ENCODE measurements around the gene OST4.

OST4 gene

GRCh38 chr2:27093430-27094352, 22.2 kb upstream of the OST4 start:
- no peak for DNase-seq (ENCODE audit: low read depth in 3 of 3)

- DNase-seq (ENCODE audit: low read depth in 3 of 3) = no peak
Measured at GRCh38 chr2:27092696-27093429, 21.4 kb upstream of the OST4 start.

GRCh38 chr2:27091746-27092695, 20.6 kb upstream of the OST4 start:
- no peak for DNase-seq (ENCODE audit: low read depth in 3 of 3)

DNA sequence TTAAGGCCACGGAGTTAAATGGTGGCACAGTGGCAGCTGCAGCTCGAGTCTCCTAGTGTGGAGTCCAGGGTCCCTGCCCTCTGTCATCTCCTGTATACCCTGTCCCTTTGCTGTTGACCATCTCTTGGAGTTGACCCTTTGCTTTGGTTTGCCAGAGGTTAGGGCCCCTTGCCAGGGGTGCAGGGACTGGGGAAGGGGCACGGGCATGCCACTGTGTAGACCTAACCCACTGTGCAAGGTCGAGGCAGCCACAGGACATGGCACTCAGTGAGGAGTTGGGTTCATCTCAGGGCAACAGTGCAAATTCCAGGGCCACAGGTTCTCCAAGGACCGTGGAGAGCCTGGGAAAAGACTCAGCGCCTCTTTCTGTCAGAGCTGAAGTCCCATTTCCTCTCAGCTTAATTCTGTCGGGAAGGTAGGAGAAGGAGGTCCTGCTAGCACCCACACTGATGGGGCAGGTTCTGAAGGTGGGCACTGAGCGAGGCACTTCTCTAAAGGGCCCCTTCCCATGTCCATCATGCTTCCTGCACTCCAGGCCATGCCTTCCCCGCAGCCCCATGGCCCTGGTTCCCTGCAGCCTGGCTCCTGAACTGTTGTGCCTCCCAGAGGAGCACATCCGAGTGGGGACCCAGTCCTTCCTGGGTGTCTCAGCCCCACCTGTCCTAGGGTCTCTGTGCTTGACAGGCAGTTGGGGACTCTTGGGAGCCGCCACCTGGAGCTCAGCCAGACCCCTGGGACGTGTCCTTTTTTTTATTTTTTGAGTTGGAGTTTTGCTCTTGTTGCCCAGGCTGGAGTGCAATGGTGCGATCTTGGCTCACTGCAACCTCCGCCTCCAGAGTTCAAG, 17.9 kb upstream of the OST4 start:
- DNase-seq (ENCODE audit: low read depth in 3 of 3) = no peak

DNA sequence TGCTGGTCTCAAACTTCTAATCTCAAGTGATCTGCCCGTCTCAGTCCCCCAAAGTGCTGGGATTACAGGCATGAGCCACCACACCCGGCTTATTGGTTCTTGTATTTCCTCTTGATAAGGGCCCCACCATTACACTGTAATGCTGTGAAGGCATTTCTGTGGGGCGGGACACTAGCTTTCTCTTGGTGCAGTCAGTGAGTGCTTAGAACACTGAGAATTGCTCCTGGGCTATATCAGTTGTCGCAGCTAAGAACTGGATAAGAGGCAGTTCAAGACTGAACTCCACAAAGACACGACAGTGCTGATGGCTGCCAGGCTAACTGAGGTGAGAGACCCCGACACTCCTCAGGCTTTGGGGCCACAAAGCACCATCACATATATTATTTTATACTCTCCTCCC, 17.2 kb upstream of the OST4 start:
- DNase-seq (ENCODE audit: low read depth in 3 of 3) = no peak

DNA sequence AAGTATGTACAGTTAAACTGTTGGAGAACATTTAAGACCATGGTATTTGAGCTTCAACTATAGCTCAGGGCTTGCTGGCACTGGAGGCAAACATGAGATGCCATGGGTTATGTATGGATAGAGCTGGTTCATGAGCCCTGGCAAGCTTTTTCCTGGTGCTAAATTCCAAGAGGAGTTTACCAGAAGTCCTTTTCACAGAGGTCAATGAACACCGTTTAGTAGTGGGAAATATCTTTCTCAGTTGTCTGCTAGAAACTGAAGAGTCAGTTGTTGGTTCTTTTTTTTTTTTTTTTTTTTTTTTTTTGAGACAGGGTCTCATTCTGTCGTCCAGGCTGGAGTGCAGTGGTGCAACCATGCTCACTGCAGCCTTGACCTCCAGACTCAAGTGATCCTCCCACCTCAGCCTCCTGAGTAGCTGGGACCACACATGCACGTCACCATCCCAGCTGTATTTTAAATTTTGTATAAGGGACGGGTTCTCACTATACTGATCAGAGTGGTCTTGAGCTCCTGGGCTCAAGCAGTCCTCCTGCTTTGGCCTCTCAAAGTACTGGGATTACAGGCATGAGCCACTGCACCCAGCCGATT, 16.5 kb upstream of the OST4 start:
- no peak for DNase-seq (ENCODE audit: low read depth in 3 of 3)

GRCh38 chr2:27086724-27087593, 15.5 kb upstream of the OST4 start, which contains the start of gene KHK:
Gene KHK (plus strand): TSS chr2:27086772. CDS start chr2:27087260, 488 bp downstream.
- DNase-seq (ENCODE audit: low read depth in 3 of 3) = peak in 1 of 3 experiments; percentile 27

DNA sequence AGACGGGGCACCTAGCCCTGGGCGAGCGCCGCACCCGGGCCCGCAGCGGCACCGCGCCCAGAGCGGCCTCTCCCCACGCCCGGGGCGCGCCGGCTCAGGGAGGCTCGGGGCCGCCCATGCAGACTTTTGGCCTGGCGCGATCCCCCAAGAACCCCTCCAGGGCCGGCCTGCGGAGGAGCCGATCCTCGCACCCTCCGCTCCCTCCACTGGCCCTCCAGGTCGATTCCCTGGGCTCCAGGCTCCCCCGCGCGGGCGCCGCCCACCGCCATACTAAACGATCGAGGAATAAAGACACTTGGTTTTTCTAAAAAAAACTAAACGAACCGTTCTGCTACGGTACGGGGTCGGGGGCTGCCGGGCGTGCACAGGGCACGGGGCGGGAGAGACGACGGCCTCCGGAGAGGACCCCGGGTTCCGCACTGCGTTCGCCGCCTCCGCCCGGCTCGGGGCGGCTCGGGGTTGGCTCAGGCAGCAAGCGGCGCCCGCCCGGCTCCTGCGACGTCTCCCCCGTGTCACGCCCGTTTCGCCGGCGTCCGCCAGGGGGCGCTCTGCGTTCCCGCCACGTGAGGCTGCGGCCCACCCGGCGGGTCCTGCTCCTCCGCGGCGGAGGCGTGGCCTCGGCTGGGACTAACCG, 14.8 kb upstream of the OST4 start:
- DNase-seq (ENCODE audit: low read depth in 3 of 3) = peak; percentile 93 to 98 (median 97)

DNA sequence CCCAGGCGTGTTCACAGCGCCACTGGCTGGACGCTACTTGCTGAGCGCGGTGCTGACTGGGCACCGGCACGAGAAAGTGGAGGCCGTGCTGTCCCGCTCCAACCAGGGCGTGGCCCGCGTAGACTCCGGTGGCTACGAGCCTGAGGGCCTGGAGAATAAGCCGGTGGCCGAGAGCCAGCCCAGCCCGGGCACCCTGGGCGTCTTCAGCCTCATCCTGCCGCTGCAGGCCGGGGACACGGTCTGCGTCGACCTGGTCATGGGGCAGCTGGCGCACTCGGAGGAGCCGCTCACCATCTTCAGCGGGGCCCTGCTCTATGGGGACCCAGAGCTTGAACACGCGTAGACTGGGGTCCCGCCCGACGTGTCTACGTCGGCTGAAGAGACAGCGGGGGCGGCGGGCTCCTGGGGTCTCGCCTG, 14.2 kb upstream of the OST4 start:
- peak in 1 of 3 experiments; percentile 33 for DNase-seq (ENCODE audit: low read depth in 3 of 3)

DNA sequence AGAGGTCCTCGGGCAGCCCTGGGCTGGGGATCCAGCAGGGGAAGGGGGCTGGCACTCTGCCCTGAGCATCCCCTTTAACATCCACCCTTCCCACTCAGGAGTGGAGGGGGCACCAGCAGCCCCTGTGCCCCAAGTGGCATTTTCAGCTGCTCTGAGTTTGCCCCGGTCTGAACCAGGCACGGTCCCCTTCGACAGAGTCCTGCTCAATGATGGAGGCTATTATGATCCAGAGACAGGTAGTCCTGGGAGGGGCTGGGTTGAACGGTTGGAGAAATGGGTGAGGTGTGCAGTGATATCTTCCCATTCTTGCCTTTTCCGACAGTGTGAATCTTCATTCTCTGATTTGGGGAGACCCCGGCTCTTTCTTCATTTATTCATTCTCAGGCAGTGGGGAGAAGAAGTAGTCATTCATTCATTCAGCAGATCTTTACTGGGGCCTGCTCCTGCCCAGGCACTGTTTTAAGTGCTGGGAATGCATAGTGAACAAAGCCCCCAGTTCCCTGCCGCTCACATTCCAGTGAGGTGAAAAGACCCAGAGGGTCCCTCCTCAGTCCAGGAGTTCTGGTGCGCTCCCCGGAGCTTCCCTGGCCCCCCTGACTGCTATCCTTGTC, 13.7 kb upstream of the OST4 start:
- no peak for DNase-seq (ENCODE audit: low read depth in 3 of 3)

DNA sequence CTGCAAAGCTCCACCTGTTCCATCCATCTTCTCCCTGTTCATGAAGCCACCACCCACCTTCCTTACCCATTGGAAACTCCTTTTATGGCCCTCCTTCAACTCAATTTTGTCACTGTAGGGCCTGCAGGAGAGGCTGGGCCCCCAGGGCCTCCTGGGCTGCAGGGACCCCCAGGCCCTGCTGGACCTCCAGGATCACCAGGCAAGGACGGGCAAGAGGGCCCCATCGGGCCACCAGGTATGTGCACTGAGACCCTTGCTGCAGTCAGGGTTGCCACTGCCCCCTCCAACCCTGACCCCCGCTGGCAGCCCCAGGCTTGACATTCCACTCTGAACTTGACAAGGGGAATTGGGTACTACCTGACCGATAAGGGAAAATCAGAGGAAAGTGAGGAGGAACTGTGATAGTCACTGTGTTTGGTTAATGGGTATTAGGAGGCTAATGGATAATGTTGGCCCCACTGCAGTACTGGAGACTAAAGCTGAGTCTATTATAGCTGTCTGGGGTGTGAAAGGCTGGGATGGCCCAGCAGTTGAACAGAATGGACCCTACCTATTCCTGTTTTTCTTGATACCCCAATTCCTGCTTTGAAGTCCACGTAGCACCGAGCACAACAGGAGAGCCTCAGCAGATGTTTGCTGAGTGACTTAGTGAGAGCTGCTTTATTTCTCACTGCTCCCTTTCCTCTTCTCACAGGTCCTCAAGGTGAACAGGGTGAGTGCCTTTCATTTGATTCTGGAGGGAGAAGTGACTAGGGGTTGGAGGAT, 13.0 kb upstream of the OST4 start:
- DNase-seq (ENCODE audit: low read depth in 3 of 3) = no peak

GRCh38 chr2:27083410-27084296, 12.2 kb upstream of the OST4 start:
- DNase-seq (ENCODE audit: low read depth in 3 of 3) = no peak

GRCh38 chr2:27082773-27083409, 11.4 kb upstream of the OST4 start:
- DNase-seq (ENCODE audit: low read depth in 3 of 3) = no peak

GRCh38 chr2:27081984-27082772, 10.7 kb upstream of the OST4 start:
- no peak for DNase-seq (ENCODE audit: low read depth in 3 of 3)

- no peak for DNase-seq (ENCODE audit: low read depth in 3 of 3)
Measured at GRCh38 chr2:27080603-27080936, 9.1 kb upstream of the OST4 start.

GRCh38 chr2:27080140-27080469, 8.7 kb upstream of the OST4 start:
- DNase-seq (ENCODE audit: low read depth in 3 of 3) = no peak
